ENCODE measurements around the gene ABHD1.

The ABHD1 gene

DNA sequence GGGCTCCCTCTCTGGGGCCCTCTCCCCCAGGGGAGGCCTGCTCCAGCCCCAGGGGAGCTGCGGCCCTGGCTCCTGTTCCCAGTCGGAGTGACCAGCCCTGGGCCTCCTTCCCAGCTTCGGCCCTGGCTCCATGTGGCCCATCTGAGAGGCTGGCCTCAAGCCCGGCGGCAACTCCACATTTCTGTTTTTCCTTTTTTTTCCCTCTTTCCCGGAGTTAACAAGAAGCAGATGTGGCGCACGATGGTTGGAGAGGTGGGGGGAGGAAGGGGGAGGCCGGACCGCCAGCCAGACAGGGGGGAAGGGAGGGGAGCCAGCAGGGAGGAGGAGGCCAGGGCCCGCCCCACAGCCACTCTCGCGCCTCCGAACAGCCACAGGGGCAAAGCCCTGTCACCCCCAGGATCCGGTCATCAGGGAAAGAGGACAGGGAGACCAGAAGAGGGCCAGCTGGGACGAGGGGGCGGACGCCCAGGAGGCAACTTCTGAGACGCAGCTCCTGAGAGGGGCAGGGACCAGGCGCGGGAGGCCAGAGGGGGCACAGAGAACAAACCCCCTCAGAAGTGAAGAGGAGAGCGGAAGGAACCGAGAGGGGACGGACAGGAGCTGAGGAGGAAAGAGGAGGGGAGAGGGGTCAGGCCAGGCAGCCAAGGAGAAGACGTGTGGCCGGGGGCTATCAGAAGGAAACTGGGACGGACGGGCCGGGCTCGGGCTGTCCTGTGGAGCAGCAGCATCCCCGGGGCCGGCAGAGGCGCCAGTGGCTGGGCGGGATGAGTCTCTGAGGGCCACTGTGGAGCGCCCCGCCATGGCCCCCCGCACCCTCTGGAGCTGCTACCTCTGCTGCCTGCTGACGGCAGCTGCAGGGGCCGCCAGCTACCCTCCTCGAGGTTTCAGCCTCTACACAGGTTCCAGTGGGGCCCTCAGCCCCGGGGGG is 45.1 kb upstream of the ABHD1 start, which contains the start of gene EMILIN1:
Gene EMILIN1 (plus strand): TSS at position 349 of the 928 bp plus-strand sequence. CDS start 451 bp downstream, at position 800.
- ChIA-PET POLR2A (no interaction called here), CTCF (interaction anchor here (0.6 to 1.0 kb wide), 3 partner anchors 13 to 27 kb away, joined by 3 to 4 read pairs (median 3); partner anchors contain the start of gene AGBL5)
- no peak within 1 kb of the TSS for H3K4me3 ChIP-seq (ENCODE audit: low read depth, low read length)
- TF ChIP-seq, protein P1, sequence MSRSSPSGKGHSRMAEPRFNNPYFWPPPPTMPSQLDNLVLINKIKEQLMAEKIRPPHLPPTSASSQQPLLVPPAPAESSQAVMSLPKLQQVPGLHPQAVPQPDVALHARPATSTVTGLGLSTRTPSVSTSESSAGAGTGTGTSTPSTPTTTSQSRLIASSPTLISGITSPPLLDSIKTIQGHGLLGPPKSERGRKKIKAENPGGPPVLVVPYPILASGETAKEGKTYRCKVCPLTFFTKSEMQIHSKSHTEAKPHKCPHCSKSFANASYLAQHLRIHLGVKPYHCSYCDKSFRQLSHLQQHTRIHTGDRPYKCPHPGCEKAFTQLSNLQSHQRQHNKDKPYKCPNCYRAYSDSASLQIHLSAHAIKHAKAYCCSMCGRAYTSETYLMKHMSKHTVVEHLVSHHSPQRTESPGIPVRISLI (tag by site-specific recombination; IDR thresholded peaks at IDR 0.05): no peak
- peak; percentile 71 for TF ChIP-seq GLIS1 (tag by site-specific recombination; IDR thresholded peaks at IDR 0.05)
- TF ChIP-seq ZIC2 (tag by site-specific recombination; IDR thresholded peaks at IDR 0.05): peak; percentile 40
- no peak for TF ChIP-seq ZNF239 (tag by site-specific recombination; IDR thresholded peaks at IDR 0.05)
- no peak for TF ChIP-seq ZFP37 (tag by site-specific recombination; IDR thresholded peaks at IDR 0.05)
- TF ChIP-seq SP3 (tag by site-specific recombination; IDR thresholded peaks at IDR 0.05): no peak
- no peak for TF ChIP-seq MYNN (tag by site-specific recombination; IDR thresholded peaks at IDR 0.05; ENCODE audit: borderline replicate concordance)
- no peaks in the 10 kb centered on the region for H3K36me3 ChIP-seq (ENCODE audit: control insufficient read depth in 2 of 2, insufficient read depth in 1 of 2, low read length in 2 of 2)
- H3K9me3 ChIP-seq (ENCODE audit: control insufficient read depth, insufficient read depth, low read depth, low read length): no peaks in the 10 kb centered on the region
- no peak within 1 kb of the TSS for H3K27ac ChIP-seq (ENCODE audit: extremely low read depth, low read depth, low read length)
- peaks cover 4% of the 10 kb centered on the region for H3K4me1 ChIP-seq (ENCODE audit: control insufficient read depth, insufficient read depth, low read length)

DNA sequence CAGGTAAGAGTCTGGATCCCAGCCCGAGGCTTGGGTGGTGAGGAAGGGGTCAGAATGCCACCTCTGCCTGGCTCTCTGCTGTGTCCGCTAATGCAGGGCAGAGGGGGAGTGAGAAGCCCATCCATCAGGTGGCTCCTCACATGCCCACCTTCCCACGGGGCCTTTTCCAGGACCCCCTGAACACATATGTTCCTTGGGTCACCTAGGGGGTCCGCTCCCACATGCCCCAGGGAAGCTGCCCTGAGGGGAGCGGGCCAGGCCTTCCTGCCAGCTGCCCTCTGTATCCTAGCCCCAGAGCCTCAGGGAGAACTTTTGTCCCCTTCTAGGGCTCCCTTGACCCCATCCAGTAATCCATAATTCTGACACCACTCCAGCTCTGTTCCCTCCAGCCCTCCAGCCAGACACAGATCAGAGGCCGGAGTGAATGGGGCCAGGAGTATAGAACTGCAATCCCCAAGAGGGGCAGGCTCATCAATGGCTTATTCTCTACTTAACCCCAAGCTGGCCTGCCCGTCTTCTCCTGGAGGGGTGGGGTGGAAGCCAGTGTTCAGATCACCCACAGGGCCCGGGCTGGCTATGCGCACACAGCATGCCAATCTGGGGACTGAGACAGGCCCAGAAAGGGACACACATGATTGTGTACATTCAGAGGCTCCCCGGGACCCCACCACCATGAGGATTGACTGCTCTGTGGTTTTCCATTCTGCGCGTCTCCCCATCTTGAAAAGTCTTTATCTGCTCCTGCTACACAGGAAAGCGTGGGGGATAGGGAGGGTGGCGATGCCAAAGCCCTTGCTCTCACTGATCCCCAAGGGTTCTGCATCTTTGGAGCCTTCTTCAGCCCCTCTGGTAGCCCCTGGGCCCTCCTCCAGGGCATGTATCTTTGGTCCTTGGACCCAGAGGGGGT is 44.1 kb upstream of the ABHD1 start:
- no peaks in the 10 kb centered on the region for H3K9me3 ChIP-seq (ENCODE audit: control insufficient read depth, insufficient read depth, low read depth, low read length)
- no peak overlapping the region for H3K4me3 ChIP-seq (ENCODE audit: low read depth, low read length)
- POLR2A ChIA-PET: no interaction called here
- H3K36me3 ChIP-seq (ENCODE audit: control insufficient read depth in 2 of 2, insufficient read depth in 1 of 2, low read length in 2 of 2): no peaks in the 10 kb centered on the region
- H3K27ac ChIP-seq (ENCODE audit: extremely low read depth, low read depth, low read length): no peak overlapping the region
- TF ChIP-seq ZNF146 (tag by site-specific recombination; IDR thresholded peaks at IDR 0.05) (no peak), ZNF664 (tag by site-specific recombination; IDR thresholded peaks at IDR 0.05) (no peak), ZNF423 (tag by site-specific recombination; IDR thresholded peaks at IDR 0.05) (no peak), ZNF792 (tag by site-specific recombination; IDR thresholded peaks at IDR 0.05) (no peak)
- TF ChIP-seq, protein P2, sequence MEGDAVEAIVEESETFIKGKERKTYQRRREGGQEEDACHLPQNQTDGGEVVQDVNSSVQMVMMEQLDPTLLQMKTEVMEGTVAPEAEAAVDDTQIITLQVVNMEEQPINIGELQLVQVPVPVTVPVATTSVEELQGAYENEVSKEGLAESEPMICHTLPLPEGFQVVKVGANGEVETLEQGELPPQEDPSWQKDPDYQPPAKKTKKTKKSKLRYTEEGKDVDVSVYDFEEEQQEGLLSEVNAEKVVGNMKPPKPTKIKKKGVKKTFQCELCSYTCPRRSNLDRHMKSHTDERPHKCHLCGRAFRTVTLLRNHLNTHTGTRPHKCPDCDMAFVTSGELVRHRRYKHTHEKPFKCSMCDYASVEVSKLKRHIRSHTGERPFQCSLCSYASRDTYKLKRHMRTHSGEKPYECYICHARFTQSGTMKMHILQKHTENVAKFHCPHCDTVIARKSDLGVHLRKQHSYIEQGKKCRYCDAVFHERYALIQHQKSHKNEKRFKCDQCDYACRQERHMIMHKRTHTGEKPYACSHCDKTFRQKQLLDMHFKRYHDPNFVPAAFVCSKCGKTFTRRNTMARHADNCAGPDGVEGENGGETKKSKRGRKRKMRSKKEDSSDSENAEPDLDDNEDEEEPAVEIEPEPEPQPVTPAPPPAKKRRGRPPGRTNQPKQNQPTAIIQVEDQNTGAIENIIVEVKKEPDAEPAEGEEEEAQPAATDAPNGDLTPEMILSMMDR (tag by site-specific recombination; IDR thresholded peaks at IDR 0.05): no peak
- TF ChIP-seq, protein P3, sequence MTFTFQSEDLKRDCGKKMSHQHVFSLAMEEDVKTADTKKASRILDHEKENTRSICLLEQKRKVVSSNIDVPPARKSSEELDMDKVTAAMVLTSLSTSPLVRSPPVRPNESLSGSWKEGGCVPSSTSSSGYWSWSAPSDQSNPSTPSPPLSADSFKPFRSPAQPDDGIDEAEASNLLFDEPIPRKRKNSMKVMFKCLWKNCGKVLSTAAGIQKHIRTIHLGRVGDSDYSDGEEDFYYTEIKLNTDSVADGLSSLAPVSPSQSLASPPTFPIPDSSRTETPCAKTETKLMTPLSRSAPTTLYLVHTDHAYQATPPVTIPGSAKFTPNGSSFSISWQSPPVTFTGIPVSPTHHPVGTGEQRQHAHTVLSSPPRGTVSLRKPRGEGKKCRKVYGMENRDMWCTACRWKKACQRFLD (tag by site-specific recombination; IDR thresholded peaks at IDR 0.05): no peak
- CTCF ChIA-PET: interaction anchor here (0.5 to 1.0 kb wide), 3 partner anchors 19 to 224 kb away, joined by 3 to 4 read pairs (median 3); partner anchors contain the start of gene AGBL5
- peaks cover 4% of the 10 kb centered on the region for H3K4me1 ChIP-seq (ENCODE audit: control insufficient read depth, insufficient read depth, low read length)

DNA sequence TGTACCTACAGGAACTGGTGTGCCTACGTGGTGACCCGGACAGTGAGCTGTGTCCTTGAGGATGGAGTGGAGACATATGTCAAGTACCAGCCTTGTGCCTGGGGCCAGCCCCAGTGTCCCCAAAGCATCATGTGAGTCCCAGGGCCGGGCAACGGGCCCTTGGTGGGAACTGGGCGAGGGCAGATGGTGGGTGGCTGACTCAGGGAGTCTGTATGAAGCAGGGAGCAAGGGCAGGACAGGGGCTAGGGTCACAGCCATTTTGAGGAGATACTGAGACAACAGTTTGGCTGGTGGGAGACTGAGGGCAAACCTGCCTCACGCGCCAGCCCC is 43.5 kb upstream of the ABHD1 start:
- peaks cover 4% of the 10 kb centered on the region for H3K4me1 ChIP-seq (ENCODE audit: control insufficient read depth, insufficient read depth, low read length)
- TF ChIP-seq ZNF19 (tag by site-specific recombination; IDR thresholded peaks at IDR 0.05; ENCODE audit: low read depth) (no peak), ZNF768 (tag by site-specific recombination; IDR thresholded peaks at IDR 0.05) (no peak), SALL2 (tag by site-specific recombination; IDR thresholded peaks at IDR 0.05; ENCODE audit: borderline replicate concordance) (no peak), ZNF514 (tag by site-specific recombination; IDR thresholded peaks at IDR 0.05) (no peak), ZNF549 (tag by site-specific recombination; IDR thresholded peaks at IDR 0.05) (no peak), ZNF776 (tag by site-specific recombination; IDR thresholded peaks at IDR 0.05; ENCODE audit: borderline replicate concordance) (no peak), ZNF132 (tag by site-specific recombination; IDR thresholded peaks at IDR 0.05; ENCODE audit: borderline replicate concordance) (no peak), ZNF121 (tag by site-specific recombination; IDR thresholded peaks at IDR 0.05) (no peak), ZXDB (tag by site-specific recombination; IDR thresholded peaks at IDR 0.05) (no peak), ZNF354C (tag by site-specific recombination; IDR thresholded peaks at IDR 0.05; ENCODE audit: borderline replicate concordance, low read depth) (no peak)
- TF ChIP-seq, protein P4, sequence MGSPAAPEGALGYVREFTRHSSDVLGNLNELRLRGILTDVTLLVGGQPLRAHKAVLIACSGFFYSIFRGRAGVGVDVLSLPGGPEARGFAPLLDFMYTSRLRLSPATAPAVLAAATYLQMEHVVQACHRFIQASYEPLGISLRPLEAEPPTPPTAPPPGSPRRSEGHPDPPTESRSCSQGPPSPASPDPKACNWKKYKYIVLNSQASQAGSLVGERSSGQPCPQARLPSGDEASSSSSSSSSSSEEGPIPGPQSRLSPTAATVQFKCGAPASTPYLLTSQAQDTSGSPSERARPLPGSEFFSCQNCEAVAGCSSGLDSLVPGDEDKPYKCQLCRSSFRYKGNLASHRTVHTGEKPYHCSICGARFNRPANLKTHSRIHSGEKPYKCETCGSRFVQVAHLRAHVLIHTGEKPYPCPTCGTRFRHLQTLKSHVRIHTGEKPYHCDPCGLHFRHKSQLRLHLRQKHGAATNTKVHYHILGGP (tag by site-specific recombination; IDR thresholded peaks at IDR 0.05): no peak

More for the DNA sequence above, 43.5 kb upstream of the ABHD1 start:
- no peaks in the 10 kb centered on the region for H3K9me3 ChIP-seq (ENCODE audit: control insufficient read depth, insufficient read depth, low read depth, low read length)
- H3K36me3 ChIP-seq (ENCODE audit: control insufficient read depth in 2 of 2, insufficient read depth in 1 of 2, low read length in 2 of 2): no peaks in the 10 kb centered on the region
- no peak overlapping the region for H3K4me3 ChIP-seq (ENCODE audit: low read depth, low read length)
- H3K27ac ChIP-seq (ENCODE audit: extremely low read depth, low read depth, low read length): no peak overlapping the region
- POLR2A ChIA-PET: no interaction called here
- CTCF ChIA-PET: interaction anchor here (0.6 to 0.9 kb wide), 3 partner anchors 18 to 34 kb away, joined by 3 read pairs; no protein-coding TSS in a partner anchor

Data from HEK293 (cell line).